ENCODE results near the gene REV1.

GRCh38 chr2:99417396-99417795 is 72.4 kb downstream of the REV1 start:
- TF ChIP-seq ELK4 (IDR thresholded peaks at IDR 0.05; ENCODE audit: borderline replicate concordance, low read depth, low read length) (no peak), ZNF658 (tag by site-specific recombination; IDR thresholded peaks at IDR 0.05) (no peak), ZNF76 (tag by site-specific recombination; IDR thresholded peaks at IDR 0.05; ENCODE audit: borderline replicate concordance, low read depth) (no peak), SP2 (tag by site-specific recombination; IDR thresholded peaks at IDR 0.05) (no peak), ZNF121 (tag by site-specific recombination; IDR thresholded peaks at IDR 0.05) (no peak), ZNF140 (tag by site-specific recombination; IDR thresholded peaks at IDR 0.05) (no peak)
- TF ChIP-seq, protein P1, sequence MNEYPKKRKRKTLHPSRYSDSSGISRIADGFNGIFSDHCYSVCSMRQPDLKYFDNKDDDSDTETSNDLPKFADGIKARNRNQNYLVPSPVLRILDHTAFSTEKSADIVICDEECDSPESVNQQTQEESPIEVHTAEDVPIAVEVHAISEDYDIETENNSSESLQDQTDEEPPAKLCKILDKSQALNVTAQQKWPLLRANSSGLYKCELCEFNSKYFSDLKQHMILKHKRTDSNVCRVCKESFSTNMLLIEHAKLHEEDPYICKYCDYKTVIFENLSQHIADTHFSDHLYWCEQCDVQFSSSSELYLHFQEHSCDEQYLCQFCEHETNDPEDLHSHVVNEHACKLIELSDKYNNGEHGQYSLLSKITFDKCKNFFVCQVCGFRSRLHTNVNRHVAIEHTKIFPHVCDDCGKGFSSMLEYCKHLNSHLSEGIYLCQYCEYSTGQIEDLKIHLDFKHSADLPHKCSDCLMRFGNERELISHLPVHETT (tag by site-specific recombination; IDR thresholded peaks at IDR 0.05): no peak
